ENCODE data around the gene SH3PXD2A. TPM values are rescaled to one million over a fixed set of nuclear protein-coding genes. Genes with fewer than 3 reads are reported as not detected.

The SH3PXD2A gene
- total and polyA plus RNA-seq, 9 of the 15 experiments (the other 6 are each of a cell fraction or from before 2014, with no cell fraction given): 0.41 to 9.3 (median 2.5) TPM

DNA sequence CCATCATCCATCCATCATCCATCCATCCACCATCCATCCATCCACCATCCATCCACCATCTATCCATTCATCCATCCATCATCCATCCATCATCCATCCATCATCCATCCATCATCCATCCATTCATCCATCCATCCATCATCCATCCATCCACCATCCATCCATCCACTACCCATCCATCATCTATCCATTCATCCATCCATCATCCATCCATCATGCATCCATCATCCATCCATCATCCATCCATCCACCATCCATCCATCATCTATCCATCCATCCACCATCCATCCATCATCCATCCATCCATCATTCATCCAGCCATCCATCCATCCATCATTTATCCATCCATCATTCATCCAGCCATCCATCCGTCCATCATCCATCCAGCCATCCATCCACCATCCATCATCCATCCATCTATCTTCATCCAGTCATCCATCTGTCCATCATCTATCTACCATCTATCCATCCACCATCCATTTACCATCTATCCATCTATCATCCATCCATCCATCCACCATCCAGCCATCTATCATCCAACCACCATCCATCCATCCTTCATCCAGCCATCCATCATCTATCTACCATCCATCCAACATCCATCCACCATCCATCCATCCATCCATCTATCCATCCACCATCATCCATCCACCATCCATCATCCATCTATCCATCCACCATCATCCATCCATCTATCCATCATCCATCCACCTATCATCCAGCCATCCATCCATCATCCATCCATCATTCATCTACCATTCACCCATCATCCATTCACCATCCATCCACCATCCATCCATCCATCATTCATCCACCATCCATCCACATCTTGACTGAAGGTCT is 153.8 kb downstream of the SH3PXD2A start:
- in situ Hi-C loops (cut with MboI): no loop called here
- ATAC-seq (no peak), DNase-seq (ENCODE audit: extremely low read depth in 1 of 4, low spot score in 3 of 4) (no peak), FAIRE-seq (no peak)
- Histone ChIP-seq H3K4me3 (no peak overlapping the region), H3K9me3 (replicated peaks; ENCODE audit: control insufficient read depth, insufficient read depth, low read depth, low read length) (no peaks in the 10 kb centered on the region), H3K27ac (ENCODE audit: extremely low read depth, low read depth, low read length) (no peak overlapping the region), H3K4me2 (ENCODE audit: insufficient read depth, low read length) (no peak overlapping the region), H2AFZ (ENCODE audit: low read depth, low read length) (no peak overlapping the region), H3K4me1 (replicated peaks in 1 of 2; ENCODE audit: control insufficient read depth in 2 of 2, insufficient read depth in 2 of 2, low read length in 2 of 2) (peaks cover 6 to 9% of the 10 kb centered on the region in 2 experiments; a peak in 4 of 5 replicates), H3K9me1 (ENCODE audit: control insufficient read depth, insufficient read depth, low read length) (no peaks in the 10 kb centered on the region), H4K20me1 (replicated peaks; ENCODE audit: control insufficient read depth, insufficient read depth, low read length) (no peaks in the 10 kb centered on the region), H3K79me2 (ENCODE audit: control insufficient read depth, insufficient read depth, low read length) (no peaks in the 10 kb centered on the region), H3K36me3 (ENCODE audit: control insufficient read depth, insufficient read depth, low read length) (no peaks in the 10 kb centered on the region), H3K27me3 (ENCODE audit: control insufficient read depth in 2 of 2, insufficient read depth in 2 of 2, low read length in 2 of 2) (peaks cover 0 to 4% of the 10 kb centered on the region in 2 experiments; a peak in 2 of 5 replicates), H3K9ac (ENCODE audit: insufficient read depth in 1 of 2, low read depth in 2 of 2, low read length in 2 of 2) (no peak overlapping the region)
- intact Hi-C loops (cut with micrococcal nuclease): no loop called here
- BruUV-seq (replicated peaks): no TSS peak
- 0% methylated on average over 1 of the region's 1 CpG for whole genome bisulfite sequencing (ENCODE audit: insufficient coverage, low coverage, missing lambda C conversion rate)
- ChIA-PET POLR2A (no interaction called here), CTCF (ENCODE audit: low intra/inter-chr PET ratio) (no interaction called here)
- TF ChIP-seq, protein P1, sequence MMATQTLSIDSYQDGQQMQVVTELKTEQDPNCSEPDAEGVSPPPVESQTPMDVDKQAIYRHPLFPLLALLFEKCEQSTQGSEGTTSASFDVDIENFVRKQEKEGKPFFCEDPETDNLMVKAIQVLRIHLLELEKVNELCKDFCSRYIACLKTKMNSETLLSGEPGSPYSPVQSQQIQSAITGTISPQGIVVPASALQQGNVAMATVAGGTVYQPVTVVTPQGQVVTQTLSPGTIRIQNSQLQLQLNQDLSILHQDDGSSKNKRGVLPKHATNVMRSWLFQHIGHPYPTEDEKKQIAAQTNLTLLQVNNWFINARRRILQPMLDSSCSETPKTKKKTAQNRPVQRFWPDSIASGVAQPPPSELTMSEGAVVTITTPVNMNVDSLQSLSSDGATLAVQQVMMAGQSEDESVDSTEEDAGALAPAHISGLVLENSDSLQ (IDR thresholded peaks at IDR 0.05): peak; percentile 85
- TF ChIP-seq KDM1A (IDR thresholded peaks at IDR 0.05) (0 out of 4 replicates have a peak, but pooled peaks of 1 of the 2 experiments have one; percentile 49), HNRNPL (IDR thresholded peaks at IDR 0.05; ENCODE audit: low read depth, low read length) (no peak), ZNF561 (CRISPR knock-in tag; conservative IDR thresholded peaks at IDR 0.05) (no peak), ZC3H11A (IDR thresholded peaks at IDR 0.05; ENCODE audit: low read depth, low read length) (no peak), JUND (IDR thresholded peaks at IDR 0.05; ENCODE audit: borderline replicate concordance, low read depth, low read length) (no peak), JUND (tag; IDR thresholded peaks at IDR 0.05; ENCODE audit: borderline replicate concordance, low read depth, low read length) (no peak), KAT2B (IDR thresholded peaks at IDR 0.05; ENCODE audit: low read depth, low read length) (no peak), SIN3B (IDR thresholded peaks at IDR 0.05; ENCODE audit: low read depth) (no peak), RCOR1 (IDR thresholded peaks at IDR 0.05; ENCODE audit: borderline replicate concordance in 1 of 2, low read depth in 2 of 2, low read length in 2 of 2) (no peak), ZNF316 (IDR thresholded peaks at IDR 0.05) (no peak)
- TF ChIP-seq, protein P2, sequence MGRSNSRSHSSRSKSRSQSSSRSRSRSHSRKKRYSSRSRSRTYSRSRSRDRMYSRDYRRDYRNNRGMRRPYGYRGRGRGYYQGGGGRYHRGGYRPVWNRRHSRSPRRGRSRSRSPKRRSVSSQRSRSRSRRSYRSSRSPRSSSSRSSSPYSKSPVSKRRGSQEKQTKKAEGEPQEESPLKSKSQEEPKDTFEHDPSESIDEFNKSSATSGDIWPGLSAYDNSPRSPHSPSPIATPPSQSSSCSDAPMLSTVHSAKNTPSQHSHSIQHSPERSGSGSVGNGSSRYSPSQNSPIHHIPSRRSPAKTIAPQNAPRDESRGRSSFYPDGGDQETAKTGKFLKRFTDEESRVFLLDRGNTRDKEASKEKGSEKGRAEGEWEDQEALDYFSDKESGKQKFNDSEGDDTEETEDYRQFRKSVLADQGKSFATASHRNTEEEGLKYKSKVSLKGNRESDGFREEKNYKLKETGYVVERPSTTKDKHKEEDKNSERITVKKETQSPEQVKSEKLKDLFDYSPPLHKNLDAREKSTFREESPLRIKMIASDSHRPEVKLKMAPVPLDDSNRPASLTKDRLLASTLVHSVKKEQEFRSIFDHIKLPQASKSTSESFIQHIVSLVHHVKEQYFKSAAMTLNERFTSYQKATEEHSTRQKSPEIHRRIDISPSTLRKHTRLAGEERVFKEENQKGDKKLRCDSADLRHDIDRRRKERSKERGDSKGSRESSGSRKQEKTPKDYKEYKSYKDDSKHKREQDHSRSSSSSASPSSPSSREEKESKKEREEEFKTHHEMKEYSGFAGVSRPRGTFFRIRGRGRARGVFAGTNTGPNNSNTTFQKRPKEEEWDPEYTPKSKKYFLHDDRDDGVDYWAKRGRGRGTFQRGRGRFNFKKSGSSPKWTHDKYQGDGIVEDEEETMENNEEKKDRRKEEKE (IDR thresholded peaks at IDR 0.05; ENCODE audit: borderline replicate concordance in 1 of 2, control insufficient read depth in 1 of 2, low read depth in 2 of 2, low read length in 1 of 2): no peak
- TF ChIP-seq, protein P3, sequence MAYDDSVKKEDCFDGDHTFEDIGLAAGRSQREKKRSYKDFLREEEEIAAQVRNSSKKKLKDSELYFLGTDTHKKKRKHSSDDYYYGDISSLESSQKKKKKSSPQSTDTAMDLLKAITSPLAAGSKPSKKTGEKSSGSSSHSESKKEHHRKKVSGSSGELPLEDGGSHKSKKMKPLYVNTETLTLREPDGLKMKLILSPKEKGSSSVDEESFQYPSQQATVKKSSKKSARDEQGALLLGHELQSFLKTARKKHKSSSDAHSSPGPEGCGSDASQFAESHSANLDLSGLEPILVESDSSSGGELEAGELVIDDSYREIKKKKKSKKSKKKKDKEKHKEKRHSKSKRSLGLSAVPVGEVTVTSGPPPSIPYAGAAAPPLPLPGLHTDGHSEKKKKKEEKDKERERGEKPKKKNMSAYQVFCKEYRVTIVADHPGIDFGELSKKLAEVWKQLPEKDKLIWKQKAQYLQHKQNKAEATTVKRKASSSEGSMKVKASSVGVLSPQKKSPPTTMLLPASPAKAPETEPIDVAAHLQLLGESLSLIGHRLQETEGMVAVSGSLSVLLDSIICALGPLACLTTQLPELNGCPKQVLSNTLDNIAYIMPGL (CRISPR knock-in tag; IDR thresholded peaks at IDR 0.05): no peak
- TF ChIP-seq, protein P4, sequence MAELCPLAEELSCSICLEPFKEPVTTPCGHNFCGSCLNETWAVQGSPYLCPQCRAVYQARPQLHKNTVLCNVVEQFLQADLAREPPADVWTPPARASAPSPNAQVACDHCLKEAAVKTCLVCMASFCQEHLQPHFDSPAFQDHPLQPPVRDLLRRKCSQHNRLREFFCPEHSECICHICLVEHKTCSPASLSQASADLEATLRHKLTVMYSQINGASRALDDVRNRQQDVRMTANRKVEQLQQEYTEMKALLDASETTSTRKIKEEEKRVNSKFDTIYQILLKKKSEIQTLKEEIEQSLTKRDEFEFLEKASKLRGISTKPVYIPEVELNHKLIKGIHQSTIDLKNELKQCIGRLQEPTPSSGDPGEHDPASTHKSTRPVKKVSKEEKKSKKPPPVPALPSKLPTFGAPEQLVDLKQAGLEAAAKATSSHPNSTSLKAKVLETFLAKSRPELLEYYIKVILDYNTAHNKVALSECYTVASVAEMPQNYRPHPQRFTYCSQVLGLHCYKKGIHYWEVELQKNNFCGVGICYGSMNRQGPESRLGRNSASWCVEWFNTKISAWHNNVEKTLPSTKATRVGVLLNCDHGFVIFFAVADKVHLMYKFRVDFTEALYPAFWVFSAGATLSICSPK (IDR thresholded peaks at IDR 0.05; ENCODE audit: borderline replicate concordance): no peak

Data from K562 (cell line).